K562 (cell line): Measurements from ENCODE around the gene ZDHHC14. TPM values are rescaled to one million over a fixed set of nuclear protein-coding genes. Genes with fewer than 3 reads are reported as not detected.

Source experiments
- CTCF ChIP-seq, 3 experiments: IDR thresholded peaks in 2 of 3; conservative IDR thresholded peaks in 1 of 3; 2 replicates each; pipeline ENCODE4 v1.5.1; 2011 to 2012; ENCODE audit warnings: low read length in 3 of 3, mild to moderate bottlenecking in 3 of 3, control low read depth in 2 of 3, improper control_type of control experiment in 1 of 3, inconsistent platforms in 1 of 3, low read depth in 1 of 3, mixed read lengths in 1 of 3, moderate library complexity in 1 of 3; ENCODE audit not compliant: insufficient read depth in 2 of 3
- ETV1 ChIP-seq: fragments of 450-650 bp; conservative IDR thresholded peaks from 2 replicates; pipeline ENCODE4 v1.6.1; 2016; ENCODE audit warnings: missing genetic modification characterization, control low read depth, low read depth, missing compliant biosample characterization
- FOXM1 ChIP-seq, 2 experiments: fragments of 450-650 bp in 1 of 2; sonication (generic) in 1 of 2; formaldehyde crosslinking in 1 of 2; IDR thresholded peaks; 2 replicates each; pipeline versions ENCODE4 v1.6.1 to v1.9.0; 2017 to 2022; ENCODE audit warnings: low read depth in 2 of 2, mild to moderate bottlenecking in 2 of 2, missing genetic modification reagents in 1 of 2, moderate library complexity in 1 of 2
- FOXP4 ChIP-seq: sonication (generic); formaldehyde crosslinking; IDR thresholded peaks from 2 replicates; pipeline ENCODE4 v1.8.0; 2022; ENCODE audit warnings: mild to moderate bottlenecking, missing genetic modification reagents, borderline replicate concordance
- HDAC2 ChIP-seq: fragments of 450-650 bp; IDR thresholded peaks from 2 replicates; pipeline ENCODE4 v1.6.1; 2016; ENCODE audit warnings: mild to moderate bottlenecking
- MAFK ChIP-seq: IDR thresholded peaks from 2 replicates; pipeline ENCODE4 v1.6.1; 2011; ENCODE audit warnings: low read length, improper control_type of control experiment
- NCOA2 ChIP-seq, 2 experiments: fragments of 450-650 bp; IDR thresholded peaks; 2 replicates each; pipeline ENCODE4 v1.6.1; 2018; ENCODE audit warnings: mild to moderate bottlenecking in 2 of 2, moderate library complexity in 1 of 2; ENCODE audit not compliant: partially characterized antibody in 2 of 2
- RREB1 ChIP-seq: fragments of 250-450 bp; sonication (Bioruptor Pico); IDR thresholded peaks from 2 replicates; pipeline ENCODE4 v1.4.0; 2020
- SETDB1 ChIP-seq: IDR thresholded peaks from one replicate; pipeline ENCODE4 v1.6.1; 2012; ENCODE audit warnings: low read length, control low read depth, inconsistent platforms
- SRSF9 ChIP-seq: fragments of 200-400 bp; formaldehyde crosslinking; IDR thresholded peaks from 2 replicates; pipeline ENCODE4 v1.6.1; 2017; ENCODE audit warnings: low read depth, low read length, borderline replicate concordance
- TBL1XR1 ChIP-seq, 2 experiments: IDR thresholded peaks; 2 replicates each; pipeline ENCODE4 v1.6.1; 2012; ENCODE audit warnings: improper control_type of control experiment in 2 of 2, low read length in 2 of 2, mild to moderate bottlenecking in 1 of 2
- U2AF1 ChIP-seq: fragments of 200-400 bp; formaldehyde crosslinking; optimal IDR thresholded peaks from 2 replicates; pipeline ENCODE3; 2017; ENCODE audit warnings: mild to moderate bottlenecking, low read depth, low read length, moderate library complexity
- ZNF592 ChIP-seq: fragments of 450-650 bp; IDR thresholded peaks from 2 replicates; pipeline ENCODE4 v1.6.1; 2017; ENCODE audit warnings: antibody characterized with exemption, mild to moderate bottlenecking
- polyA plus RNA-seq, 8 experiments: library from polyadenylated mRNA; depleted of rRNA in 4 of 8; stranded (reverse) in 5 of 8; unstranded in 3 of 8; fragments of >200 nt; fragmentation: Nextera tagmentation in 2 of 8; fragmentation: Illumina TruSeq in 1 of 8; extraction: Ambion mirVana in 2 of 8; extraction: Trizol in 1 of 8; gene quantifications; 2 replicates each; pipeline versions ENCODE4 v1.2.1 to v1.2.3, GENCODE V29; 2011 to 2014; ENCODE audit warnings: inconsistent platforms in 1 of 8, missing spikeins in 1 of 8
- total RNA-seq, 7 experiments: library from RNA; depleted of rRNA in 6 of 7; stranded (reverse); fragments of >200 nt in 6 of 7; fragmentation: Illumina TruSeq in 2 of 7; extraction: Trizol in 2 of 7; gene quantifications; 2 replicates each; pipeline versions ENCODE4 v1.2.1 to v1.2.3, GENCODE V29; 2011 to 2021; ENCODE audit warnings: low replicate concordance in 1 of 7

The ZDHHC14 gene
- total and polyA plus RNA-seq, 9 of the 15 experiments (the other 6 are each of a cell fraction or from before 2014, with no cell fraction given) = 0.92 to 23.1 (median 13.8) TPM

GRCh38 chr6:157527471-157527907, 146.5 kb downstream of the ZDHHC14 start (continued):
- peak; percentile 83 for TF ChIP-seq ZNF592
- no peak for TF ChIP-seq SRSF9
- no peak for TF ChIP-seq U2AF1
- peak; percentile 45; the same call in 1 of the 2 replicates for TF ChIP-seq ETV1
- no peak for TF ChIP-seq HDAC2
- no peak for TF ChIP-seq TBL1XR1 (IDR thresholded peaks at IDR 0.05; ENCODE audit: low read length in 2 of 2)
- no peak for TF ChIP-seq MAFK
- no peak for TF ChIP-seq NCOA2 (IDR thresholded peaks at IDR 0.05; ENCODE audit: partially characterized antibody in 2 of 2)
- no peak for TF ChIP-seq FOXP4 (CRISPR knock-in tag)
- TF ChIP-seq FOXM1 (IDR thresholded peaks at IDR 0.05; ENCODE audit: low read depth) = no peak
- TF ChIP-seq FOXM1 (CRISPR knock-in tag; IDR thresholded peaks at IDR 0.05; ENCODE audit: low read depth) = no peak
- TF ChIP-seq CTCF (IDR thresholded peaks at IDR 0.05 in 2 of 3, conservative IDR thresholded peaks at IDR 0.05 in 1 of 3; ENCODE audit: insufficient read depth in 2 of 3, low read depth in 1 of 3, low read length in 3 of 3) = peak; percentile 22 to 33 (median 28); a peak in 1 of 6 replicates
- TF ChIP-seq RREB1 (CRISPR knock-in tag) = no peak
- TF ChIP-seq SETDB1 = no peak
